Transverse colon (tissue), 4 donors: ENCODE measurements around the gene TCF7.

ENCODE experiments used
- CTCF ChIP-seq, 5 experiments: fragments of 200-600 bp in 3 of 5; fragments of 450-650 bp in 2 of 5; sonication (generic) in 3 of 5; IDR thresholded peaks; 1 replicate in 2 of 5; 2 replicates in 3 of 5; pipeline ENCODE4 v1.5.1; 2016 to 2017; ENCODE audit warnings: antibody characterized with exemption in 5 of 5, inconsistent platforms in 3 of 5, mild to moderate bottlenecking in 2 of 5, moderate library complexity in 1 of 5
- POLR2A ChIP-seq: fragments of 450-650 bp; IDR thresholded peaks from one replicate; pipeline ENCODE4 v1.6.1; 2016; ENCODE audit warnings: antibody characterized with exemption, mild to moderate bottlenecking, moderate library complexity
- POLR2AphosphoS5 ChIP-seq, 3 donors: sonication (generic); formaldehyde crosslinking; IDR thresholded peaks; one replicate each; pipeline ENCODE4 v1.6.1; 2016; ENCODE audit warnings: antibody characterized with exemption in 3 of 3

GRCh38 chr5:134085411-134085810, 29.1 kb upstream of the TCF7 start:
- TF ChIP-seq POLR2A (no peak), CTCF (IDR thresholded peaks at IDR 0.05) (no peak), POLR2AphosphoS5 (IDR thresholded peaks at IDR 0.05) (no peak)
